NCI-H1694 treated with DMSO at 0.1 percent for 48 hours (cell line): ENCODE measurements around the gene PREX1.

Source experiments
- DNase-seq: peaks from one replicate; lab custom pipeline; 2025; lab: John Stamatoyannopoulos, UW

PREX1 gene

DNA sequence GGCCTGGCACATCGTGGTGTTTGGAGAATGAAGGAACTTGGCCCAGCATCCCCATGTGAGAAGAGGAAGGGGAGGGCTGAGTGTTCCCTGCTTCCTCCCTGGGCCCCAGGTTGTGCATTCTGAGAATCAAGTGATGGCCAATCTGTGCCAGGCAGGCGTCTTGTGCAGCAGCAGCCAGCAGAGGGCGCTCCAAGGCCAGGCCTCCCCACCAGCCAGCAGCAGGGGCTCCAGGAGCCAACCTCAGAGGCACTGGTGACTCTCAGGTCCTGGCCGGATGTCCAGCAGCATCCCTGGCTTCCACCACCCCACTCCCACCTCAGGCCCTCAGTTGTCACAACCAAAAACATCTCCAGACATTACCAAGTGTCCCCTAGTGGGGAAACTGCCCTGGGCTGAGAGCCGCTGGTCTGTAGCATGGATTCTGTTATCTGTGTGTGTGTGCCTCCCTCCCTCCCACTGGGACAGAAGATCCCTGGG lies 192.0 kb downstream of the PREX1 start:
- DNase-seq: peak; percentile 15

- no peak for DNase-seq
Measured at GRCh38 chr20:48635361-48635760, 192.4 kb downstream of the PREX1 start.

DNA sequence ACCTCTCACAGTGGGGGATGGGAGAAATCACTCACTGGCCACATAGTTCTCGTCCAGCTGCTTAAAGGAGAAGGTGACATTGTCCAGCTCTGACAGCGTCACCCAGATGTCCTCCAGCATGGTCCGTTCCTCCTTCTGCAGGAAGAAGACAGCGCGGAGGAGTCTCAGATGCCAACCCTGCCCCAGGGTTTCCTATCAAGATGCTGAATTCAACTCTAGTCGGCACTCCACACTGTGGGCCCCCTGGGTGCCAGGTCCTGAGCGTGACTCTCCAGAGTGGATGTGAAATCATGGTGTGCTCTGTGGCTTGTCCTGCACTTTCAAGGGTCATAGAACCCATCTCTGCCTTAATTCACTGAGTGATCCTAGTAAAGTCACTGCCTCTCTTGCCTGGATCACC lies 193.2 kb downstream of the PREX1 start:
- no peak for DNase-seq

DNA sequence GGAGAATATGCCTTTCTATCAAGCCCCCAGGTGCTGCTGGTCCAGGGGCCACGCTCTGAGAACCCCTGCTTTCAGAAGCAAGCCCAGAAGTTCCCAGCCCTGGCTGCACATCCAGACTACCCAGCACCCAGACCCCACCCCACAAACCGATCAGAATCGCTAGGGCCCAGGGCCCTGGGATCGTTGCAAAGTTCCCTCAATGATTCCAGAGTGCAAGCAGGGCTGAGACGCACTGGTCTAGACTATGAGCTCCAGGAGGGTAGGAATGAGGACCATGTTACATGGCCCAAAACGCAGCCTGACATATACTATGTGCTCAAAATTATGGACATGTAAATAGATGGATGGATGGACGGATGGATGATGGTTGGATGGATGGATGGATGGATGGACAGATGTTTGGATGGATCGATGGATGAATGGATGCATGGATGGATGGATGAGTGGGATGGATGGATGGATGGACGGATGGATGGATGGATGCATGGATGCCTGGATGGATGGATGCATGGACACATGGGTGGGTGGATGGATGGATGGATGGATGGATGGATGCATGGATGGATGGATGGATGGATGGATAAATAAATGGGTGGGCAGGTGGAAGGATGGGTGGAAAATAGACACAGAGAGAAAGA lies 194.1 kb downstream of the PREX1 start:
- DNase-seq: no peak

DNA sequence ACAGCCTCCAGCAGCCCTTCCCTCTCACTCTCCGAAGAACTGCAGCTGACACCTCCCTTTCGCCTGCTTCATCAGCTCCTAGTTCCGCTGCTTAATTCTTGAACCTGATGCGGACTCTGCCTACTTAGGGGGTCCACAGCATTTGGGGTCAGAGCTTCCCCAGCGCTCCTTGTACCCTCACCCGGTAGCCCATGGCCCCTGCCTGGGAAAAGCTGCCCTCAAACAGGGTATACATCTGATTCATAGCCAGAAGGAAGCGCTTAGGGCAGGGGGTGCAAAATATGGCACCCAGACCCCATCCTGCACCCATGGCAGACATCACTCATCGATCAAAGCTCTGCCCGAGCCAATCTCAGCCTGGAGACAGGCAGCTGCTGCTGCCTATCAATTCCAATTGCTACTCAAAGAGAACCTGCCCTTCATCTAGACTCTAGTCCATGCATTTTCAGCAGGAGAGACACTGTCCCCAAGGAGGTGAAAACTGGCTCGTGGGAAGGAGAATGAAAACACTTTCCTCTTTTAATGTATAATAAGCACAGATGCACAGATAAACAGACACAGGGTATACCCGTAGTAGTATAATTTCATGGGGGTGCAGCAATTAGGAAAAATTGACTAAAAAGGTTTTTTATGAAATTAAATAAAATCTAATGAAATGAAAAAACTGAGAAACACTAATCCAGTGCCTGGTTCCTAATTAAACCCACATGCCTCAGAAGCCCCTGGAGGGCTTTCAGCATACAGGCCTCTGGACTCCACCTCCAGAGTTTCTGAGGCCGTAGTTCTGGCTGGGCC lies 194.8 kb downstream of the PREX1 start:
- no peak for DNase-seq

GRCh38 chr20:48632017-48632824 lies 195.6 kb downstream of the PREX1 start:
- no peak for DNase-seq

- DNase-seq: peak; percentile 80
Measured at GRCh38 chr20:48631114-48632016, 196.4 kb downstream of the PREX1 start.

- DNase-seq: no peak
Measured at GRCh38 chr20:48630342-48631075, 197.3 kb downstream of the PREX1 start.

GRCh38 chr20:48629960-48630315 lies 197.9 kb downstream of the PREX1 start:
- no peak for DNase-seq

DNA sequence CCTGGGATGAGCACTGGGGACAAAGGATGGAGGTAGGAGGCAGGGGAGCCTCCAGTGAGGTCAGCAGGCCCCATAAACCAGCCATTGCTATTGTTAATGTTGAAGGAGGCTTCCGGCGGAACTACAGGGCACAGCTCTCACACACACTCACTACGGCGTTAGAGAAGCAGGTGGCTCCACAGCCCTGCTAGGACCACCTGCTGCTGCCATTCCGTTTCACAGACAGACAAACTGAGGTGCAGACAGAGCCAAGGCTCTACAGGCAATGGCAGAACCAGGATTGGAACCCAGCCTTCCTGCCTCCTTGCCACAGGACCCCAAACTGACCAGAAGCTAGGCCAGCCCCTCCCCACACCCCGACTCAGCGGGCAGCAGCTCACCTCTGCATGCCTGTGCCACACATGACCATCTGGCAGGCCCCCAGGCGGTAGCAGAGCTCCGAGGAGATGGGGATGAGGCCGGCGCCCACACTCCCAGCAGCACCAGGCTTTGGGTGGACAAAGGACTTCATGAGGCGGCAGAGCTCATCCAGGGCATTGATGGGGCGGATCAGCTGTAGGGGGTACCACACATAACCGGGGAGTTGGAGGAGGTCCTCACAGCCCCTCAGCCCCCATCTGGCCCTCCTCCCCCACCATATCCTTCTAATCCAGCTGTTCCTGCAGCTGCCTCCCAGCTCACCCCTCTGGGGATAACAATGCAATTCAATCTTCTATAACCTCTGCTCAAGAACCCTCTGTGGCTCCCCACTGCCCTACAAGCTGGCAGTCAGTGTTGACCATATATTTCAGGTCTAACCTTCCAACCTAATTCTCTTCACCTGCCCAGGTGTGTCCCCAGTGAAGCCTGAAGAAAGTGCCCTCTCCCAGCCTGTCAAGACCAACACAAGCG lies 198.5 kb downstream of the PREX1 start:
- DNase-seq: no peak

GRCh38 chr20:48627737-48628128 lies 200.1 kb downstream of the PREX1 start:
- no peak for DNase-seq

DNA sequence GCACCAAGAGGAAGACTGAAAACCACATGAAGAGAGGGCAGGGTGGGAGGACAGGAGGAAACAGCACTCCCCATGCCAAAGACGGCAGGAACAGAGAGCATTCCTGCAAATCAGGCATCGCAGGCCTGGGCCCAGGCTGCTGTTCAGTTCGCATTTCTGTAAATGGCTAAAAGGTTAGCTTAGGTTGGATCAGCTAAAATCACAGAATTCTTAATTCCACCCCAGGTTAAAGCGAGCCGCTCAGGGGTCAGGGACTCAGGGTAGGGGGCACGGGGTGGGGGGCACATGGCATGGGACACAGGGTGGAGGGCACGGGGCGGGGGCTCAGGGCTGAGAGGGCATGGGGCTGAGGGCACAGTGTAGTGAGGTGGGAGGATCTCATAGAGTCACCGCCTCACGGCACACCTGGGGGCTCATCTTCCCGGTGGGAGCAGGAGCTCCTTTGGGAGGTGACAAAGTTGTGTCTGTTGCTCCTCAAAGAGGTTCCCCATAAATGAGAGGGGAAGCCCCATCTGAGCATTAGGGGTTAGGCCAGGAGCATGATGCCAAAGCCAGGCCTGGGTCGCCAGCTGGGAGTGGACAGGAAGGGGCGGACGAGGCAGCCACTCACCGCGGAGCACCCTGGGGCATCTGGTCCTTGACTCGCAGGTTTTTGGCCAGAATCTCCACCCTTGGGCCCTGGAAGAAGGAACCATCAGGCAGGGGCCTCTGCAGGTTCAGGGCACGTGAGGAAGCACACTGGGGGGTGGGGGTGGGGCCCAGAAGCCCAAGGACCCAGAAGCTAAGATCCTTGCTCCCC lies 200.7 kb downstream of the PREX1 start:
- DNase-seq: no peak

GRCh38 chr20:48626226-48626937 lies 201.4 kb downstream of the PREX1 start:
- peak; percentile 7 for DNase-seq

- DNase-seq: no peak
Measured at GRCh38 chr20:48625136-48625900, 202.5 kb downstream of the PREX1 start.

DNA sequence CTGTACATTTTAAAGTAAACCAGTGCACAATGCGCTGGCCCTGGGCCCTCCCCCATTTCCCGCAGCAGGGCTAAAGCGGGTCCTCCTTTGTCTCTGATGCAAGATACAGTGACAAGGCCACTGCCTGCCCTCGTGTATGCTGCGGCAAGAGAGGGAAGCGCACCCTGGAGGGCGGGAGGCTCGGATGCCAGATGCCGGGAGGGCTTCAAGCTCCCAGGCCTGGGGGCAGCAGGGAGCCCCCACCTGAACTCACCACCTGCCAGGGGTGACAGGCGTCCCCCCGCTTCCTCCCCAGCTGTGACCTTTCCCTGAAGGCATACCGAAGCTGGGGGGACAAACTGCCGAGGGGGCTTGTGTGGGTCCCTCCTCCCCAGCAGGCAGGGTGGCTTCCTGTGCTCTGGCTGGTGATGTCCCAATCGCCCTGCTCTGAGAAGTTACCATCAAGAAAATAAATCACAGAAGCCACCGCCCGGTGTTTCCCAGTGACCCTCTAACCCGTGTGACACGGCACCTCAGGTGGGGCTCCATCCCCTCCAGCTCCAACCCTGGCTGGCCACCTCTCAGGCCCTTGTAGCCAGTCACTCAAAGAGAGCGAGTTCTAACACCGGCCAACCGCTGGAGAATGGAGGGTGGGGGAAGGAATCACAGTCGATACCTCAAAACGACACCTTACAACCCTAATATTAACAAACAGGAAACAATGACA lies 203.3 kb downstream of the PREX1 start:
- DNase-seq: no peak

- no peak for DNase-seq
Measured at GRCh38 chr20:48623906-48624265, 203.9 kb downstream of the PREX1 start.
